GM20000 (cell line): ENCODE data around the gene FGD3.

Experiments used
- DNase-seq: peaks from one replicate; pipeline ENCODE4 v3.0.0; 2012; ENCODE audit warnings: low spot score
- CTCF ChIP-seq: IDR thresholded peaks from 2 replicates; pipeline ENCODE4 v1.5.1; 2012; ENCODE audit warnings: mild to moderate bottlenecking, control low read depth; ENCODE audit errors: extremely low read depth, missing control alignments

Gene FGD3

GRCh38 chr9:93022066-93022465 is 74.7 kb downstream of the FGD3 start:
- DNase-seq, result no peak
- no peak for TF ChIP-seq CTCF

GRCh38 chr9:93022721-93023520 is 75.6 kb downstream of the FGD3 start:
- no peak for TF ChIP-seq CTCF
- no peak for DNase-seq

- TF ChIP-seq CTCF, result no peak
- no peak for DNase-seq
Measured at GRCh38 chr9:93023521-93023815, 76.1 kb downstream of the FGD3 start.

GRCh38 chr9:93024646-93024910 is 77.3 kb downstream of the FGD3 start:
- DNase-seq, result no peak
- no peak for TF ChIP-seq CTCF

DNA sequence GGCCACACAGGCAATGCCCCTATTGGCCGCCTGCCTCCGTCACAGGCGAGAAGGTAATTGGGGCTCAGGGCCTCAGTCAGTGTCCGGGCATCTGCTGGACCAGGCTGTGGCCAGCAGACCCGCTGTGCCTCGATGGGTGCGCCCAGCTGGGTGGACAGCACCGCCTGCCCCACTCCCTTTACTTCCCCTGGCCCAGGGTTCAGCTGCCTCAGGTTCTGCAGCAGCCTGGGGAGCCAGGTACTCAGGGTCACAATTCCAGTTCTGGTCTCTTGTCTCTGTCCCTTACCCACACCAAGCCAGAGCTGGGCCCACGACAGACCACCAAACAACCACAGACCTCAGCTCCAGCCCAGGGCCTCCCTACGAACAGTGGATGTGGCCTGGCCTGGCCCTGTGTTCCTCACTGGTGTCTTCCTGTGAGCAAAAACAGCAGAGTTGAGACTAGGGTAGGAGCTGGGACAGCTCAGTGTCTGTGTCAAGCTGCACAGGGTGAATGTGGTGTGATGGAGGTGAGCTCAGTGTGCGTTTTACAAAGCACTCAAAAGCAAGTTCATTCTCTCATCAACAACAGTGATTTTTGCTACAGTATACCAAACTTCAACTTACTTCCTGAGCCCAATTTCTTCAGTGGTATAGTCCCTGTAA is 77.8 kb downstream of the FGD3 start:
- TF ChIP-seq CTCF, result no peak
- DNase-seq, result no peak

- TF ChIP-seq CTCF, result no peak
- no peak for DNase-seq
Measured at GRCh38 chr9:93025736-93026135, 78.4 kb downstream of the FGD3 start.

GRCh38 chr9:93026640-93027039 is 79.3 kb downstream of the FGD3 start:
- TF ChIP-seq CTCF, result no peak
- no peak for DNase-seq
